ENCODE measurements around the gene SLC44A2.

DNA sequence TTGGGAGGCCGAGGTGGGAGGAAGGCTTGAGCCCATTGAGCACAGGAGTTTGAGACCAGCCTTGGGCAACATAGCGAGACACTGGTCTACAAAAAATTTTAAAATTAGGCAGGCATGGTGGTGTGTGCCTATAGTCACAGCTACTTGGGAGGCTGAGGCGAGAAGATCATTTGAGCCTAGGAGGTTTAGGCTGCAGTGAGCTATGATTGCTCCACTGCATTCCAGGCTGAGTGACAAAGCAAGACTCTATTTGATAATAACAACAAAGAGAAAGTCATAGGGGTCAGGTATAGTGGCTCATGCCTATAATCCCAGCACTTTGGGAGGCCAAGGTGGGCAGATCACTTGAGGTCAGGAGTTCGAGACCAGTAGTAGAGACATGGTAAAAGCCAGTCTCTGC is 4.6 kb upstream of the SLC44A2 start:
- no peak for TF ChIP-seq POLR2A (IDR thresholded peaks at IDR 0.05; ENCODE audit: low read depth, low read length)
- no peak for TF ChIP-seq POLR2AphosphoS5 (IDR thresholded peaks at IDR 0.05; ENCODE audit: low read depth, low read length)
